ENCODE measurements around the gene CD247.

CD247 gene

DNA sequence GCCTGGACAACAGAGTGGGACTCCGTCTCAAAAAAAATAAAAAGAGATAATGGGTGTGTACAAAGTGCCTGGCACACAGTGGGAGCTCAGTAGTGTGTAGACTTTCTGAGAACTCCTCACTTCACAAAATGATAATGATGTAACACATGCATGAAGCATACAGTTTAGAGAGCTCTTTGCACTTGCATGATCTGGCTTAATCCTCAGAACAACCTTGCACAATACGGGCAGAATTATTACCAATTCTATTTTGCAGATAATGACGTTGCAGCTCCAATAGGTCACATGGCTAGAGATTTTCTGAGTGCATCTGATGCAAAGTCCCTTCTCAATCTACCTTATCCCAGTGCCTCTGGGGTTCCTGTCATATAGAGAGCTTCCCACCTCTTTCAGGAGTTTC lies 71.4 kb downstream of the CD247 start (continued):
- TF ChIP-seq, protein P1, sequence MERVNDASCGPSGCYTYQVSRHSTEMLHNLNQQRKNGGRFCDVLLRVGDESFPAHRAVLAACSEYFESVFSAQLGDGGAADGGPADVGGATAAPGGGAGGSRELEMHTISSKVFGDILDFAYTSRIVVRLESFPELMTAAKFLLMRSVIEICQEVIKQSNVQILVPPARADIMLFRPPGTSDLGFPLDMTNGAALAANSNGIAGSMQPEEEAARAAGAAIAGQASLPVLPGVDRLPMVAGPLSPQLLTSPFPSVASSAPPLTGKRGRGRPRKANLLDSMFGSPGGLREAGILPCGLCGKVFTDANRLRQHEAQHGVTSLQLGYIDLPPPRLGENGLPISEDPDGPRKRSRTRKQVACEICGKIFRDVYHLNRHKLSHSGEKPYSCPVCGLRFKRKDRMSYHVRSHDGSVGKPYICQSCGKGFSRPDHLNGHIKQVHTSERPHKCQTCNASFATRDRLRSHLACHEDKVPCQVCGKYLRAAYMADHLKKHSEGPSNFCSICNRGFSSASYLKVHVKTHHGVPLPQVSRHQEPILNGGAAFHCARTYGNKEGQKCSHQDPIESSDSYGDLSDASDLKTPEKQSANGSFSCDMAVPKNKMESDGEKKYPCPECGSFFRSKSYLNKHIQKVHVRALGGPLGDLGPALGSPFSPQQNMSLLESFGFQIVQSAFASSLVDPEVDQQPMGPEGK (tag by site-specific recombination; IDR thresholded peaks at IDR 0.05) = no peak
- TF ChIP-seq ZNF777 (tag by site-specific recombination; IDR thresholded peaks at IDR 0.05; ENCODE audit: borderline replicate concordance) (no peak), ZNF175 (tag by site-specific recombination; IDR thresholded peaks at IDR 0.05) (no peak), ZNF664 (tag by site-specific recombination; IDR thresholded peaks at IDR 0.05) (no peak)

DNA sequence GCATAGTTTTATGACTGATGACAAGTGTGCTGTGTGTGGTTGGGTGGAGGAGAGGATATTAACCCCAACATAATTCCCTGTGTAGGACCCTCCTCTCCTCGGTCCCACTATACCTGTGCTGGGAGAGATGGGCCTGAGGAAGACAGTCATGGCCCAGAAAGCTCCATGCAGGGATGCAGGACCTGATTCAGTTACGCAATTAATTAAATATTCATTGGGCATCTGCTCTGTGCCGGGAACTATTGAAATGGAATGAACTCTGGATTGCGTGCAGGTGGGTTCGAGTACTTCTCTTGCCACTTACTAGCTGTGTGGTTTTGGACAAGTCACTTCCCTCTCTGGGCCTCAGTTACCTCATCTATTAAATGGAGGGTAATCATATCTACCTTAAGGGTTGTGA lies 74.6 kb downstream of the CD247 start:
- ChIA-PET POLR2A (no interaction called here), CTCF (interaction anchor here (0.5 to 5.6 kb wide), 13 partner anchors 11 to 470 kb away, joined by 3 to 41 read pairs (median 3); no protein-coding TSS in a partner anchor)

DNA sequence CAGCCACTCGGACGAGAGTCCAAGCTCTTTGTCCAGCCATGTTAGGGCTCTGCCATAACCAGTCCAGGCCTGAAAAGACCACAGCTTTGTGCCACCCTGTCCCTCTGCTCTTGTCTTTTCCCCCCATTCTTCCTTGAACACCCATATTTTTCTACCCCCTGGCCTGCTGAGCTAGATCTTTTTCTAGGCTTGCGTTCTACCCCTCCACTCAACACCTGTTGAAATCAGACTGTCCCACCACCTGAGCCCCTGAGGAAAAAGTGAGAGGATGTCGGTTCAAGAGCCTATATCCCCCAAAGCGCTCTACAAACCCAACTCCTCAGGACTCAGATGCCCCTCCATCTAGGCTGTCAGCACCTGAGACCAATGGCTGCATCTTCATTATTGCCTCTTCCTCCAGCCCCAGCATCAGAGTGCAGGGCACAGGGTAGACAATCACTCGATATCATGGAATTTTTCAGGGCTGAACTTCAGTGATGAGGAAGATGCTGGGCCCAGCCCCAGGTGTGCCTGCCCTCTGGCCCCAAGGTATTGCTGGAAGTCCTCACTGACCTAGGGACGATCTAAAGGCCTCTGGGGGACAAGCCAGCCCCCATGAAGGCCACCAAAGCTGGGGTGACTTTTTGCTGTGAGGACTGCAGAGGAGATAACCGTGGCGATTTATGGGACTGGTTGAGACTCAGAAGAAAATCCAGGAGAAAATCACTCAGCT lies 75.3 kb downstream of the CD247 start:
- Histone ChIP-seq H3K36me3 (ENCODE audit: control insufficient read depth in 2 of 2, insufficient read depth in 1 of 2, low read length in 2 of 2) (no peaks in the 10 kb centered on the region), H3K4me3 (ENCODE audit: low read depth, low read length) (no peak overlapping the region), H3K9me3 (ENCODE audit: control insufficient read depth, insufficient read depth, low read depth, low read length) (no peaks in the 10 kb centered on the region), H3K27ac (ENCODE audit: extremely low read depth, low read depth, low read length) (no peak overlapping the region), H3K4me1 (ENCODE audit: control insufficient read depth, insufficient read depth, low read length) (no peaks in the 10 kb centered on the region)
- ChIA-PET CTCF (interaction anchor here (0.5 to 5.6 kb wide), 20 partner anchors 8 to 469 kb away, joined by 3 to 41 read pairs (median 4); no protein-coding TSS in a partner anchor), POLR2A (no interaction called here)
- TF ChIP-seq ZBTB17 (tag by site-specific recombination; IDR thresholded peaks at IDR 0.05) = no peak
- TF ChIP-seq, protein P2, sequence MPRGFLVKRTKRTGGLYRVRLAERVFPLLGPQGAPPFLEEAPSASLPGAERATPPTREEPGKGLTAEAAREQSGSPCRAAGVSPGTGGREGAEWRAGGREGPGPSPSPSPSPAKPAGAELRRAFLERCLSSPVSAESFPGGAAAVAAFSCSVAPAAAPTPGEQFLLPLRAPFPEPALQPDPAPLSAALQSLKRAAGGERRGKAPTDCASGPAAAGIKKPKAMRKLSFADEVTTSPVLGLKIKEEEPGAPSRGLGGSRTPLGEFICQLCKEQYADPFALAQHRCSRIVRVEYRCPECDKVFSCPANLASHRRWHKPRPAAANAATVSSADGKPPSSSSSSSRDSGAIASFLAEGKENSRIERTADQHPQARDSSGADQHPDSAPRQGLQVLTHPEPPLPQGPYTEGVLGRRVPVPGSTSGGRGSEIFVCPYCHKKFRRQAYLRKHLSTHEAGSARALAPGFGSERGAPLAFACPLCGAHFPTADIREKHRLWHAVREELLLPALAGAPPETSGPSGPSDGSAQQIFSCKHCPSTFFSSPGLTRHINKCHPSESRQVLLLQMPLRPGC (tag by site-specific recombination; IDR thresholded peaks at IDR 0.05) = no peak
- no peak for TF ChIP-seq ZNF830 (tag by site-specific recombination; IDR thresholded peaks at IDR 0.05; ENCODE audit: low read depth)
- no peak for TF ChIP-seq ZNF114 (tag by site-specific recombination; IDR thresholded peaks at IDR 0.05)
- no peak for TF ChIP-seq ZNF174 (tag by site-specific recombination; IDR thresholded peaks at IDR 0.05)
- peak; percentile 68 for TF ChIP-seq SCRT2 (tag by site-specific recombination; IDR thresholded peaks at IDR 0.05)
- TF ChIP-seq KLF7 (tag by site-specific recombination; IDR thresholded peaks at IDR 0.05; ENCODE audit: borderline replicate concordance) = no peak
- no peak for TF ChIP-seq ZNF354C (tag by site-specific recombination; IDR thresholded peaks at IDR 0.05; ENCODE audit: borderline replicate concordance, low read depth)
- no peak for TF ChIP-seq ZFP3 (tag by site-specific recombination; IDR thresholded peaks at IDR 0.05; ENCODE audit: low read depth)
- TF ChIP-seq, protein P3, sequence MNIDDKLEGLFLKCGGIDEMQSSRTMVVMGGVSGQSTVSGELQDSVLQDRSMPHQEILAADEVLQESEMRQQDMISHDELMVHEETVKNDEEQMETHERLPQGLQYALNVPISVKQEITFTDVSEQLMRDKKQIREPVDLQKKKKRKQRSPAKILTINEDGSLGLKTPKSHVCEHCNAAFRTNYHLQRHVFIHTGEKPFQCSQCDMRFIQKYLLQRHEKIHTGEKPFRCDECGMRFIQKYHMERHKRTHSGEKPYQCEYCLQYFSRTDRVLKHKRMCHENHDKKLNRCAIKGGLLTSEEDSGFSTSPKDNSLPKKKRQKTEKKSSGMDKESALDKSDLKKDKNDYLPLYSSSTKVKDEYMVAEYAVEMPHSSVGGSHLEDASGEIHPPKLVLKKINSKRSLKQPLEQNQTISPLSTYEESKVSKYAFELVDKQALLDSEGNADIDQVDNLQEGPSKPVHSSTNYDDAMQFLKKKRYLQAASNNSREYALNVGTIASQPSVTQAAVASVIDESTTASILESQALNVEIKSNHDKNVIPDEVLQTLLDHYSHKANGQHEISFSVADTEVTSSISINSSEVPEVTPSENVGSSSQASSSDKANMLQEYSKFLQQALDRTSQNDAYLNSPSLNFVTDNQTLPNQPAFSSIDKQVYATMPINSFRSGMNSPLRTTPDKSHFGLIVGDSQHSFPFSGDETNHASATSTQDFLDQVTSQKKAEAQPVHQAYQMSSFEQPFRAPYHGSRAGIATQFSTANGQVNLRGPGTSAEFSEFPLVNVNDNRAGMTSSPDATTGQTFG (tag by site-specific recombination; IDR thresholded peaks at IDR 0.05; ENCODE audit: borderline replicate concordance) = no peak
- TF ChIP-seq ZNF324 (tag by site-specific recombination; IDR thresholded peaks at IDR 0.05) = no peak
- no peak for TF ChIP-seq KLF16 (tag by site-specific recombination; IDR thresholded peaks at IDR 0.05)
- TF ChIP-seq ZNF626 (tag by site-specific recombination; IDR thresholded peaks at IDR 0.05) = no peak
- TF ChIP-seq EGR2 (tag by site-specific recombination; IDR thresholded peaks at IDR 0.05; ENCODE audit: low read depth) = no peak
- peak; percentile 56; the same call in 1 of the 2 replicates for TF ChIP-seq SCRT1 (tag by site-specific recombination; IDR thresholded peaks at IDR 0.05; ENCODE audit: borderline replicate concordance)
- TF ChIP-seq, protein P4, sequence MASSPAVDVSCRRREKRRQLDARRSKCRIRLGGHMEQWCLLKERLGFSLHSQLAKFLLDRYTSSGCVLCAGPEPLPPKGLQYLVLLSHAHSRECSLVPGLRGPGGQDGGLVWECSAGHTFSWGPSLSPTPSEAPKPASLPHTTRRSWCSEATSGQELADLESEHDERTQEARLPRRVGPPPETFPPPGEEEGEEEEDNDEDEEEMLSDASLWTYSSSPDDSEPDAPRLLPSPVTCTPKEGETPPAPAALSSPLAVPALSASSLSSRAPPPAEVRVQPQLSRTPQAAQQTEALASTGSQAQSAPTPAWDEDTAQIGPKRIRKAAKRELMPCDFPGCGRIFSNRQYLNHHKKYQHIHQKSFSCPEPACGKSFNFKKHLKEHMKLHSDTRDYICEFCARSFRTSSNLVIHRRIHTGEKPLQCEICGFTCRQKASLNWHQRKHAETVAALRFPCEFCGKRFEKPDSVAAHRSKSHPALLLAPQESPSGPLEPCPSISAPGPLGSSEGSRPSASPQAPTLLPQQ (tag by site-specific recombination; IDR thresholded peaks at IDR 0.05) = no peak

More for the DNA sequence above, 74.6 kb downstream of the CD247 start:
- Histone ChIP-seq H3K9me3 (ENCODE audit: control insufficient read depth, insufficient read depth, low read depth, low read length) (no peaks in the 10 kb centered on the region), H3K4me1 (ENCODE audit: control insufficient read depth, insufficient read depth, low read length) (no peaks in the 10 kb centered on the region), H3K36me3 (ENCODE audit: control insufficient read depth in 2 of 2, insufficient read depth in 1 of 2, low read length in 2 of 2) (no peaks in the 10 kb centered on the region), H3K4me3 (ENCODE audit: low read depth, low read length) (no peak overlapping the region), H3K27ac (ENCODE audit: extremely low read depth, low read depth, low read length) (no peak overlapping the region)
- TF ChIP-seq GLI2 (tag by site-specific recombination; IDR thresholded peaks at IDR 0.05; ENCODE audit: borderline replicate concordance, low read depth) = no peak
- no peak for TF ChIP-seq ZNF19 (tag by site-specific recombination; IDR thresholded peaks at IDR 0.05; ENCODE audit: low read depth)
- TF ChIP-seq ZNF292 (tag by site-specific recombination; IDR thresholded peaks at IDR 0.05; ENCODE audit: borderline replicate concordance, low read depth) = no peak
- TF ChIP-seq KLF16 (tag by site-specific recombination; IDR thresholded peaks at IDR 0.05) = no peak
- TF ChIP-seq ZNF707 (tag by site-specific recombination; IDR thresholded peaks at IDR 0.05) = no peak
- TF ChIP-seq ZNF768 (tag by site-specific recombination; IDR thresholded peaks at IDR 0.05) = 0 out of 2 replicates have a peak, but pooled peaks have one; percentile 4
- TF ChIP-seq ZNF560 (tag by site-specific recombination; IDR thresholded peaks at IDR 0.05; ENCODE audit: borderline replicate concordance) = no peak
- peak; percentile 30; the same call in 1 of the 2 replicates for TF ChIP-seq ZNF366 (tag by site-specific recombination; conservative IDR thresholded peaks at IDR 0.05)
- TF ChIP-seq ZNF473 (tag by site-specific recombination; IDR thresholded peaks at IDR 0.05) = no peak
- TF ChIP-seq ZNF623 (tag by site-specific recombination; IDR thresholded peaks at IDR 0.05) = no peak
